Ureter (tissue), 1 donor: ENCODE measurements around the gene METTL5. TPM values are rescaled to one million over a fixed set of nuclear protein-coding genes. Genes with fewer than 3 reads are reported as not detected.
A peak's percentile ranks its signal among the peaks of the same experiment; 100 is the strongest.
"Not testable (repeated sequence)": the region's sequence is repeated elsewhere in the genome, so short reads cannot be mapped to it uniquely, and the experiment has no call there.

Experiments
- DNase-seq: peaks from one replicate; pipeline ENCODE4 v3.0.0-alpha.2; 2020; ENCODE audit warnings: low spot score
- total RNA-seq: library from RNA; stranded (reverse); gene quantifications from one replicate; pipeline ENCODE4 v1.2.4, GENCODE V29; 2023
- donor health status: DM: yes; HTN: yes; CAD: no.

The METTL5 gene
- 54.8 TPM for total RNA-seq

GRCh38 chr2:169824373-169825333 lies at the start of gene METTL5:
Gene METTL5, minus strand, starts transcription at chr2:169824905. Its CDS starts 308 bp downstream, at chr2:169824597.
- DNase-seq, result peak; percentile 83

GRCh38 chr2:169871994-169872393 lies 47.3 kb upstream of the METTL5 start:
- DNase-seq, result no peak

- not testable (repeated sequence) for DNase-seq
These were observed 46.7 kb upstream of the METTL5 start for GRCh38 chr2:169871369-169871768.

- no peak for DNase-seq
These were observed 44.2 kb upstream of the METTL5 start for GRCh38 chr2:169868951-169869350.

- DNase-seq, result no peak
These were observed 42.9 kb upstream of the METTL5 start for GRCh38 chr2:169867579-169867978.

- DNase-seq, result not testable (repeated sequence)
These were observed 41.5 kb upstream of the METTL5 start for GRCh38 chr2:169866230-169866629.

- DNase-seq, result no peak
These were observed 40.8 kb upstream of the METTL5 start for GRCh38 chr2:169865492-169865891.

GRCh38 chr2:169862816-169863215 lies 38.1 kb upstream of the METTL5 start:
- DNase-seq, result no peak

- no peak for DNase-seq
These were observed 35.4 kb upstream of the METTL5 start for GRCh38 chr2:169860149-169860548.

- no peak for DNase-seq
These were observed 34.7 kb upstream of the METTL5 start for GRCh38 chr2:169859423-169859822.

- DNase-seq, result not testable (repeated sequence)
These were observed 30.9 kb upstream of the METTL5 start for GRCh38 chr2:169855281-169856258.

GRCh38 chr2:169853041-169853668 lies 28.4 kb upstream of the METTL5 start:
- no peak for DNase-seq

GRCh38 chr2:169849710-169850109 lies 25.0 kb upstream of the METTL5 start:
- no peak for DNase-seq

GRCh38 chr2:169848959-169849693 lies 24.4 kb upstream of the METTL5 start:
- DNase-seq, result not testable (repeated sequence)

- DNase-seq, result no peak
These were observed 20.3 kb upstream of the METTL5 start for GRCh38 chr2:169845016-169845415.

GRCh38 chr2:169841625-169842024 lies 16.9 kb upstream of the METTL5 start:
- DNase-seq, result not testable (repeated sequence)

- no peak for DNase-seq
These were observed 16.0 kb upstream of the METTL5 start for GRCh38 chr2:169840747-169841142.

GRCh38 chr2:169839954-169840746 lies 15.4 kb upstream of the METTL5 start:
- no peak for DNase-seq

- DNase-seq, result no peak
These were observed 14.2 kb upstream of the METTL5 start for GRCh38 chr2:169838743-169839489.
